BE2C (cell line): ENCODE results near the gene PPP2R2D.

Experiments used
- DNase-seq: peaks from one replicate; pipeline ENCODE4 v3.0.0-alpha.2; 2020
- H3K27me3 ChIP-seq: fragments of 250-450 bp; sonication (Bioruptor Pico); 2 replicates; pipeline ENCODE4 v1.5.1; 2020; ENCODE audit warnings: mild to moderate bottlenecking
- H3K36me3 ChIP-seq: fragments of 250-450 bp; sonication (Bioruptor Pico); 2 replicates; pipeline ENCODE4 v1.5.1; 2020; ENCODE audit warnings: mild to moderate bottlenecking
- H3K4me1 ChIP-seq: fragments of 250-450 bp; sonication (Bioruptor Pico); 2 replicates; pipeline ENCODE4 v1.5.1; 2020
- H3K4me3 ChIP-seq: 2 replicates; pipeline ENCODE4 v1.5.1; 2011; ENCODE audit warnings: low read depth, low read length
- H3K9me3 ChIP-seq: fragments of 250-450 bp; sonication (Bioruptor Pico); 2 replicates; pipeline ENCODE4 v1.5.1; 2020
- TF ChIP-seq, protein P1 (sequence below): IDR thresholded peaks from 2 replicates; pipeline ENCODE4 v1.5.1; 2012; ENCODE audit warnings: mild to moderate bottlenecking, low read depth, low read length

The PPP2R2D gene

DNA sequence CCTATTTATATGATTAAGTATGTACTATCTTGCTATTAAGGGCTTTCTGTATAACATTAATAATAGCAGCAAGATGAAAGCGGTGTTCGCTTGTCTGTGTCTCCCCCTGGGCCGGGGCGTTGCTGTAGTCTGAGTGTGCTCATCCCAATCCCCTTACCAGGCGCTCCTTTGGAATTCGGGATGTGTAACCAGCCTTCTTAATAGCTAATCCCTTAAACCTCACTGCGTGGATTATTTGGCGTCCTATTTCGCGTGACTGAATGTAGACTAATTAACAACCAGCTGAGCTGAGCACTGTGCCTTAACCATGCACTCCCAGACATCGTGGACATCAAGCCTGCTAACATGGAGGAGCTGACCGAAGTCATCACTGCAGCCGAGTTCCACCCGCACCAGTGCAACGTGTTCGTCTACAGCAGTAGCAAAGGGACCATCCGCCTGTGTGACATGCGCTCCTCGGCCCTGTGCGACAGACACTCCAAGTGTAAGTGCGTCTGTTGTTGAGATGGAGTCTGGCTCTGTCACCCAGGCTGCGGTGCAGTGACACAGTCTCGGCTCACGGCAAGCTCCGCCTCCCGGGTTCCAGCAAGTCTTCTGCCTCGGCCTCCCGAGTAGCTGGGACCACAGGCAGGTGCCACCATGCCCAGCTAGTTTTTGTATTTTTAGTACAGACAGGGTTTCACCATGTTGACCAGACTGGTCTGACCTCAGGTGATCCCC, 44.3 kb downstream of the PPP2R2D start:
- Histone ChIP-seq H3K27me3 (no peaks in the 10 kb centered on the region), H3K9me3 (no peaks in the 10 kb centered on the region), H3K4me1 (no peaks in the 10 kb centered on the region), H3K36me3 (peaks cover 64% of the 10 kb centered on the region), H3K4me3 (no peak overlapping the region)
- no peak for DNase-seq
- TF ChIP-seq, protein P1, sequence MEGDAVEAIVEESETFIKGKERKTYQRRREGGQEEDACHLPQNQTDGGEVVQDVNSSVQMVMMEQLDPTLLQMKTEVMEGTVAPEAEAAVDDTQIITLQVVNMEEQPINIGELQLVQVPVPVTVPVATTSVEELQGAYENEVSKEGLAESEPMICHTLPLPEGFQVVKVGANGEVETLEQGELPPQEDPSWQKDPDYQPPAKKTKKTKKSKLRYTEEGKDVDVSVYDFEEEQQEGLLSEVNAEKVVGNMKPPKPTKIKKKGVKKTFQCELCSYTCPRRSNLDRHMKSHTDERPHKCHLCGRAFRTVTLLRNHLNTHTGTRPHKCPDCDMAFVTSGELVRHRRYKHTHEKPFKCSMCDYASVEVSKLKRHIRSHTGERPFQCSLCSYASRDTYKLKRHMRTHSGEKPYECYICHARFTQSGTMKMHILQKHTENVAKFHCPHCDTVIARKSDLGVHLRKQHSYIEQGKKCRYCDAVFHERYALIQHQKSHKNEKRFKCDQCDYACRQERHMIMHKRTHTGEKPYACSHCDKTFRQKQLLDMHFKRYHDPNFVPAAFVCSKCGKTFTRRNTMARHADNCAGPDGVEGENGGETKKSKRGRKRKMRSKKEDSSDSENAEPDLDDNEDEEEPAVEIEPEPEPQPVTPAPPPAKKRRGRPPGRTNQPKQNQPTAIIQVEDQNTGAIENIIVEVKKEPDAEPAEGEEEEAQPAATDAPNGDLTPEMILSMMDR: no peak

DNA sequence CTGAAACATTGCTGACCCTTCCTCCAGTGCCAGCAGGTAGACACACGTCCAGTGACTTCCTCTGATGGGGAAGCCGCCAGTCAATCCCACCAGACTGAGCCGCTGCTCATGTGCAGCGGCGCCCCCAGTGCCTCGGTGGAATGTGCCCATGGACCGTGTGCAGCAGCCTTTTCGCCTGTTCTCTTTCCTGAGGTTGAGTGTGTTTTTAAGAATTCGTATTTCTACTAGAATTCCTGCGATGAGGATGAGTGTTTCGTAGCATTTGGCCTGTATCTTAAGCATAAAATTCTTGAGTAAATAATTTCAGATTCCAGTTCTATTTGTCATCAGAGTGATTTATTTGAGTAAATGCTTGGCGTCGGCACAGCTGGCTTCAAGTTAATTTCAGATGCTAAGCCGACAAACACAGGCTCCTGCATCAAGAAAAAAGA, 45.5 kb downstream of the PPP2R2D start:
- no peak overlapping the region for H3K4me3 ChIP-seq

GRCh38 chr10:131946880-131947279, 46.1 kb downstream of the PPP2R2D start:
- TF ChIP-seq, protein P1: no peak
- H3K36me3 ChIP-seq: peaks cover 58% of the 10 kb centered on the region

More for the DNA sequence above, 45.5 kb downstream of the PPP2R2D start:
- no peaks in the 10 kb centered on the region for H3K9me3 ChIP-seq
- DNase-seq: no peak
- no peaks in the 10 kb centered on the region for H3K4me1 ChIP-seq
- TF ChIP-seq, protein P1: no peak
- H3K27me3 ChIP-seq: no peaks in the 10 kb centered on the region
- peaks cover 58% of the 10 kb centered on the region for H3K36me3 ChIP-seq

GRCh38 chr10:131947631-131948347, 47.0 kb downstream of the PPP2R2D start:
- no peak overlapping the region for H3K4me3 ChIP-seq
- H3K9me3 ChIP-seq: no peaks in the 10 kb centered on the region
- H3K4me1 ChIP-seq: no peaks in the 10 kb centered on the region
- no peaks in the 10 kb centered on the region for H3K27me3 ChIP-seq
- TF ChIP-seq, protein P1: no peak
- DNase-seq: no peak
- peaks cover 53% of the 10 kb centered on the region for H3K36me3 ChIP-seq

More at GRCh38 chr10:131946880-131947279, 46.1 kb downstream of the PPP2R2D start:
- Histone ChIP-seq H3K27me3 (no peaks in the 10 kb centered on the region), H3K4me1 (no peaks in the 10 kb centered on the region), H3K4me3 (no peak overlapping the region), H3K9me3 (no peaks in the 10 kb centered on the region)
- DNase-seq: no peak

- DNase-seq: no peak
- Histone ChIP-seq H3K4me1 (no peaks in the 10 kb centered on the region), H3K9me3 (no peaks in the 10 kb centered on the region), H3K27me3 (no peaks in the 10 kb centered on the region), H3K4me3 (no peak overlapping the region), H3K36me3 (peaks cover 53% of the 10 kb centered on the region)
- TF ChIP-seq, protein P1: no peak
Observed at GRCh38 chr10:131948501-131948900, 47.7 kb downstream of the PPP2R2D start.
